ENCODE data around the gene SPOCK1. TPM values are rescaled to one million over a fixed set of nuclear protein-coding genes. Genes with fewer than 3 reads are reported as not detected.

SPOCK1 gene
- total and polyA plus RNA-seq, 2 of the 13 experiments (the other 11 are each of a cell fraction or from before 2014, with no cell fraction given), result 0.18 to 0.29 TPM

DNA sequence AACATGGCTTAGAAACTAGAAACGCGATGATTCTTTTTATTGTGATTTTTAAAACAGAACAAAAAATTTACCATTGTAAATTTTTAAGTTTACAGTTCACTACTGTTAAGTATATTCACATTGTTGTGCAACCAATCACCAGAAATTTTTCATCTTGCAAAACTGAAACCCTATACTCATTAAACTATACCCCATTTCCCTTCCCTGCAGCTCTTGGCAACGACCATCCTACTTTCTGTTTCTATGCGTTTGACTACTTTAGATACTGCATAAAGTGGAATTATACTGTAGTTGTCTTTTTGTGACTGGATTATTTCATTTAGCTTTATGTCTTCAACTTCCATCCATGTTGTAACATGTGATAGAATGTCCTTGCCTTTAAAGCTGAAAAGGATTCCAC is 52.5 kb downstream of the SPOCK1 start:
- no peaks in the 10 kb centered on the region; a peak in 1 of 5 replicates for H3K27me3 ChIP-seq (ENCODE audit: control insufficient read depth in 1 of 2, insufficient read depth in 2 of 2, low read length in 2 of 2)
- H2AFZ ChIP-seq (ENCODE audit: low read length), result no peak overlapping the region
- in situ Hi-C loops (cut with HindIII; ENCODE audit: extremely low pct_ligation_motif_present, low pct_unique_long_range_greater_than_20kb), result no loop called here
- no peak overlapping the region for H3K27ac ChIP-seq (ENCODE audit: extremely low read length, insufficient read depth, low read length)
- POLR2A ChIA-PET, result no interaction called here
- CTCF ChIA-PET (ENCODE audit: low intra/inter-chr PET ratio, low total read pairs), result no interaction called here
- no peak for TF ChIP-seq TMF1 (CRISPR knock-in tag; IDR thresholded peaks at IDR 0.05; ENCODE audit: low read depth)
- no peaks in the 10 kb centered on the region for H3K79me2 ChIP-seq (ENCODE audit: insufficient read depth, low read length)
- WGBS (ENCODE audit: low lambda C conversion rate), result 13% methylated on average over 4 of the region's 4 CpGs
- FAIRE-seq (no peak), ATAC-seq (no peak), DNase-seq (ENCODE audit: low spot score) (no peak)
- no peaks in the 10 kb centered on the region for H3K4me1 ChIP-seq (ENCODE audit: insufficient read depth, low read length)
- H3K4me3 ChIP-seq (replicated peaks in 1 of 3; ENCODE audit: insufficient read depth in 1 of 3, low read depth in 2 of 3, low read length in 3 of 3), result no peak overlapping the region
- no peak overlapping the region for H3K4me2 ChIP-seq (ENCODE audit: low read depth, low read length)
- H3K36me3 ChIP-seq (replicated peaks in 1 of 2; ENCODE audit: control insufficient read depth in 1 of 2, insufficient read depth in 2 of 2, low read length in 2 of 2), result no peaks in the 10 kb centered on the region
- intact Hi-C loops (cut with micrococcal nuclease; ENCODE audit: unreplicated experiment), result no loop called here
- H3K9me3 ChIP-seq (ENCODE audit: low read length), result no peaks in the 10 kb centered on the region
- H4K20me1 ChIP-seq (ENCODE audit: insufficient read depth, low read length), result no peaks in the 10 kb centered on the region
- no TSS peak for BruUV-seq (replicated peaks)
- H3K9ac ChIP-seq (ENCODE audit: insufficient read depth, low read depth, low read length), result no peak overlapping the region

DNA sequence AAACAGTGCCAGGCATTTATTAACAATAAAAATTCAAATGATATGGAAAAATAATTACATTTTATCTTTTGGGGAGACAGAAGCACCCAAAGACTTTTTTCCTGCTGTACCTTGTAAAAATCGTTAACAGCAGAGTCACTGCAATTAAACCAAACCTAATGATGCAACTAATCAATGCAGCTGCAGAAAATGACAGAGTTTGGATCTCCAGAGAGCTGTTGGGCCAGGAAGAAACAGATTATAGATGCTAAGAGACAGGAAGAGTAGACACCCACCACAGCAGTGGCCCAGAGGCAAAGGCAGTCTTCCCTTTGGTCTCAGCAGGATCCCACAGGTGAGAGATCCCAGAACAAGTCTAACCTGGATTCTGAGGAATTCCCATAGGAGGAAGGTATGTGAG is 53.0 kb downstream of the SPOCK1 start:
- in situ Hi-C loops (cut with HindIII; ENCODE audit: extremely low pct_ligation_motif_present, low pct_unique_long_range_greater_than_20kb), result no loop called here
- Histone ChIP-seq H3K36me3 (replicated peaks in 1 of 2; ENCODE audit: control insufficient read depth in 1 of 2, insufficient read depth in 2 of 2, low read length in 2 of 2) (no peaks in the 10 kb centered on the region), H3K27me3 (ENCODE audit: control insufficient read depth in 1 of 2, insufficient read depth in 2 of 2, low read length in 2 of 2) (no peaks in the 10 kb centered on the region; a peak in 1 of 5 replicates), H3K27ac (ENCODE audit: extremely low read length, insufficient read depth, low read length) (no peak overlapping the region), H3K9ac (ENCODE audit: insufficient read depth, low read depth, low read length) (no peak overlapping the region), H3K79me2 (ENCODE audit: insufficient read depth, low read length) (no peaks in the 10 kb centered on the region), H3K4me3 (replicated peaks in 1 of 3; ENCODE audit: insufficient read depth in 1 of 3, low read depth in 2 of 3, low read length in 3 of 3) (no peak overlapping the region), H4K20me1 (ENCODE audit: insufficient read depth, low read length) (no peaks in the 10 kb centered on the region), H3K4me2 (ENCODE audit: low read depth, low read length) (no peak overlapping the region), H3K9me3 (ENCODE audit: low read length) (no peaks in the 10 kb centered on the region), H3K4me1 (ENCODE audit: insufficient read depth, low read length) (no peaks in the 10 kb centered on the region), H2AFZ (ENCODE audit: low read length) (no peak overlapping the region)
- TF ChIP-seq HOXA7 (CRISPR knock-in tag; IDR thresholded peaks at IDR 0.05) (no peak), SP1 (IDR thresholded peaks at IDR 0.05) (no peak), SP1 (CRISPR knock-in tag; IDR thresholded peaks at IDR 0.05) (no peak), ZNF263 (CRISPR knock-in tag; IDR thresholded peaks at IDR 0.05) (no peak), ESRRA (CRISPR knock-in tag; IDR thresholded peaks at IDR 0.05; ENCODE audit: low read depth) (no peak), HNRNPL (IDR thresholded peaks at IDR 0.05; ENCODE audit: low read depth, low read length) (no peak), HOXA9 (CRISPR knock-in tag; IDR thresholded peaks at IDR 0.05; ENCODE audit: borderline replicate concordance) (no peak), MAFK (conservative IDR thresholded peaks at IDR 0.05 in 1 of 2, IDR thresholded peaks at IDR 0.05 in 1 of 2; ENCODE audit: low read length in 2 of 2) (no peak), ZFYVE20 (CRISPR knock-in tag; IDR thresholded peaks at IDR 0.05; ENCODE audit: borderline replicate concordance, low read depth) (no peak)
- TF ChIP-seq, protein P1, sequence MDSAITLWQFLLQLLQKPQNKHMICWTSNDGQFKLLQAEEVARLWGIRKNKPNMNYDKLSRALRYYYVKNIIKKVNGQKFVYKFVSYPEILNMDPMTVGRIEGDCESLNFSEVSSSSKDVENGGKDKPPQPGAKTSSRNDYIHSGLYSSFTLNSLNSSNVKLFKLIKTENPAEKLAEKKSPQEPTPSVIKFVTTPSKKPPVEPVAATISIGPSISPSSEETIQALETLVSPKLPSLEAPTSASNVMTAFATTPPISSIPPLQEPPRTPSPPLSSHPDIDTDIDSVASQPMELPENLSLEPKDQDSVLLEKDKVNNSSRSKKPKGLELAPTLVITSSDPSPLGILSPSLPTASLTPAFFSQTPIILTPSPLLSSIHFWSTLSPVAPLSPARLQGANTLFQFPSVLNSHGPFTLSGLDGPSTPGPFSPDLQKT (CRISPR knock-in tag; IDR thresholded peaks at IDR 0.05; ENCODE audit: borderline replicate concordance), result no peak
- TF ChIP-seq, protein P2, sequence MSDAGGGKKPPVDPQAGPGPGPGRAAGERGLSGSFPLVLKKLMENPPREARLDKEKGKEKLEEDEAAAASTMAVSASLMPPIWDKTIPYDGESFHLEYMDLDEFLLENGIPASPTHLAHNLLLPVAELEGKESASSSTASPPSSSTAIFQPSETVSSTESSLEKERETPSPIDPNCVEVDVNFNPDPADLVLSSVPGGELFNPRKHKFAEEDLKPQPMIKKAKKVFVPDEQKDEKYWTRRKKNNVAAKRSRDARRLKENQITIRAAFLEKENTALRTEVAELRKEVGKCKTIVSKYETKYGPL (CRISPR knock-in tag; IDR thresholded peaks at IDR 0.05), result no peak
- TF ChIP-seq, protein P3, sequence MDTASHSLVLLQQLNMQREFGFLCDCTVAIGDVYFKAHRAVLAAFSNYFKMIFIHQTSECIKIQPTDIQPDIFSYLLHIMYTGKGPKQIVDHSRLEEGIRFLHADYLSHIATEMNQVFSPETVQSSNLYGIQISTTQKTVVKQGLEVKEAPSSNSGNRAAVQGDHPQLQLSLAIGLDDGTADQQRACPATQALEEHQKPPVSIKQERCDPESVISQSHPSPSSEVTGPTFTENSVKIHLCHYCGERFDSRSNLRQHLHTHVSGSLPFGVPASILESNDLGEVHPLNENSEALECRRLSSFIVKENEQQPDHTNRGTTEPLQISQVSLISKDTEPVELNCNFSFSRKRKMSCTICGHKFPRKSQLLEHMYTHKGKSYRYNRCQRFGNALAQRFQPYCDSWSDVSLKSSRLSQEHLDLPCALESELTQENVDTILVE (CRISPR knock-in tag; IDR thresholded peaks at IDR 0.05), result no peak
- DNase-seq (ENCODE audit: low spot score) (no peak), FAIRE-seq (no peak), ATAC-seq (no peak)
- CTCF ChIA-PET (ENCODE audit: low intra/inter-chr PET ratio, low total read pairs), result no interaction called here
- WGBS (ENCODE audit: low lambda C conversion rate), result 0% methylated on average over 1 of the region's 1 CpG
- intact Hi-C loops (cut with micrococcal nuclease; ENCODE audit: unreplicated experiment), result no loop called here
- POLR2A ChIA-PET, result no interaction called here
- no TSS peak for BruUV-seq (replicated peaks)
